Adrenal gland (tissue), 12 donors: ENCODE measurements around the gene ACACB. TPM values are rescaled to one million over a fixed set of nuclear protein-coding genes. Genes with fewer than 3 reads are reported as not detected.

Source experiments
- DNase-seq, 7 donors: peaks; one replicate each; pipeline ENCODE4 v3.0.0-alpha.2; 2019 to 2020
- H3K27ac ChIP-seq, 5 donors: fragments of 200-600 bp; sonication (generic) in 4 of 5; 1 replicate in 3 of 5; 2 replicates in 2 of 5; pipeline versions ENCODE4 v1.5.1 to v1.8.0; 2016 to 2020; ENCODE audit warnings: mild to moderate bottlenecking in 1 of 5
- H3K27me3 ChIP-seq: fragments of 200-600 bp; 2 replicates; pipeline ENCODE4 v1.8.0; 2021
- H3K36me3 ChIP-seq, 2 donors: fragments of 200-600 bp; replicated peaks in 1 of 2; 1 replicate in 1 of 2; 2 replicates in 1 of 2; pipeline versions ENCODE4 v1.5.1 to v1.8.0; 2018 to 2022
- H3K4me1 ChIP-seq, 2 donors: fragments of 200-600 bp; replicated peaks in 1 of 2; 1 replicate in 1 of 2; 2 replicates in 1 of 2; pipeline versions ENCODE4 v1.5.1 to v1.8.0; 2018 to 2021
- H3K4me3 ChIP-seq, 4 donors: fragments of 200-600 bp; sonication (generic) in 3 of 4; one replicate each; pipeline ENCODE4 v1.5.1; 2016 to 2018
- H3K9me3 ChIP-seq, 3 donors: fragments of 200-600 bp; sonication (generic) in 1 of 3; replicated peaks in 1 of 3; 1 replicate in 2 of 3; 2 replicates in 1 of 3; pipeline versions ENCODE4 v1.5.1 to v1.8.0; 2016 to 2021
- POLR2A ChIP-seq, 2 donors: fragments of 450-650 bp; IDR thresholded peaks; one replicate each; pipeline ENCODE4 v1.6.1; 2017; ENCODE audit warnings: antibody characterized with exemption in 2 of 2, mild to moderate bottlenecking in 2 of 2, moderate library complexity in 1 of 2
- WGBS, 4 donors: extraction: QIAGEN DNeasy Blood & Tissue Kit in 2 of 4; methylation state at CpG; one replicate each; pipeline versions ENCODE4 v1.1.5 to v1.1.7; 2013 to 2017; 5-methylcytosine and 5-hydroxymethylcytosine counted together
- intact Hi-C, 2 donors: fragments of 100-400 bp; cut with DNase I; formaldehyde crosslinking; loops; one replicate each; pipeline versions ENCODE4 v1.14.1 to v1.15.0; 2022 to 2023
- polyA plus RNA-seq, 3 donors: library from polyadenylated mRNA; stranded (reverse); fragments of 200-250 nt in 2 of 3; fragments of 350-450 nt in 1 of 3; fragmentation: Illumina TruSeq in 1 of 3; extraction: RNeasy Lipid Tissue Mini Kit (QIAGEN cat#74804) in 1 of 3; gene quantifications; one replicate each; pipeline ENCODE4 v1.2.3, GENCODE V29; 2013 to 2014
- total RNA-seq, 9 donors: library from RNA; depleted of rRNA in 4 of 9; stranded (reverse); fragments of >200 nt in 4 of 9; fragments of 120-200 nt in 1 of 9; fragmentation: NEBNext Ultra II Directional in 1 of 9; extraction: Animal tissue kit (Norgen Biotek cat#: 25700) in 1 of 9; gene quantifications; one replicate each; pipeline versions ENCODE4 v1.1.0 to v1.2.4, GENCODE V29; 2013 to 2023
- TF ChIP-seq, protein P1 (sequence below), 6 experiments: fragments of 450-650 bp in 4 of 6; fragments of 200-600 bp in 2 of 6; sonication (generic) in 1 of 6; IDR thresholded peaks; 1 replicate in 5 of 6; 2 replicates in 1 of 6; pipeline versions ENCODE4 v1.5.1 to v1.8.0; 2016 to 2021; ENCODE audit warnings: antibody characterized with exemption in 6 of 6, mild to moderate bottlenecking in 2 of 6, moderate library complexity in 1 of 6
- donor health status: healthy with polysubstance abuse.
- donor health status: Bipolar disorder and iron deficiency.
- donor health status: DM: yes; HTN: yes; CAD: no.
- donor health status: DM: no; HTN: no; CAD: no.
- donor health status: DM: no; HTN: no; CAD: no.
- donor health status: DM: yes; HTN: yes; CAD: no.

ACACB gene
- total and polyA plus RNA-seq, 12 donors, result 35.5 to 143 (median 65.7) TPM

DNA sequence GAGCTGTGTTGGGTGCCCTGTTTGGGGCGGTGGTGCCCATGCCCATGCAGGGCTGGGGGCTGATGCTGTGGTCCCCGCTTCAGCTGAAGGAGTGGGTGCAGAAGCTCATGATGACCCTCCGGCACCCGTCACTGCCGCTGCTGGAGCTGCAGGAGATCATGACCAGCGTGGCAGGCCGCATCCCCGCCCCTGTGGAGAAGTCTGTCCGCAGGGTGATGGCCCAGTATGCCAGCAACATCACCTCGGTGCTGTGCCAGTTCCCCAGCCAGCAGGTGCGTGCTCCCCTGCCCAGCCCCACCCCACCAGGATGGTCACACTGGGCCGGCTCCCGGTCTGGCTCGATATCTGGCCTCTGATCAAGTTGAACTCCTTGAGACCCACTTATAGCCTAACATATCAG lies 92.7 kb downstream of the ACACB start:
- no peak overlapping the region for H3K27ac ChIP-seq
- peaks cover 0 to 78% of the 10 kb centered on the region in 2 donors for H3K36me3 ChIP-seq
- peak in 1 of 7 donors; percentile 14 for DNase-seq
- intact Hi-C loops, result no loop called here
- no peaks in the 10 kb centered on the region for H3K4me1 ChIP-seq
- no peaks in the 10 kb centered on the region for H3K27me3 ChIP-seq
- no peak overlapping the region for H3K4me3 ChIP-seq
- H3K9me3 ChIP-seq, result no peaks in the 10 kb centered on the region
- no peak for TF ChIP-seq POLR2A (IDR thresholded peaks at IDR 0.05)
- TF ChIP-seq, protein P1, sequence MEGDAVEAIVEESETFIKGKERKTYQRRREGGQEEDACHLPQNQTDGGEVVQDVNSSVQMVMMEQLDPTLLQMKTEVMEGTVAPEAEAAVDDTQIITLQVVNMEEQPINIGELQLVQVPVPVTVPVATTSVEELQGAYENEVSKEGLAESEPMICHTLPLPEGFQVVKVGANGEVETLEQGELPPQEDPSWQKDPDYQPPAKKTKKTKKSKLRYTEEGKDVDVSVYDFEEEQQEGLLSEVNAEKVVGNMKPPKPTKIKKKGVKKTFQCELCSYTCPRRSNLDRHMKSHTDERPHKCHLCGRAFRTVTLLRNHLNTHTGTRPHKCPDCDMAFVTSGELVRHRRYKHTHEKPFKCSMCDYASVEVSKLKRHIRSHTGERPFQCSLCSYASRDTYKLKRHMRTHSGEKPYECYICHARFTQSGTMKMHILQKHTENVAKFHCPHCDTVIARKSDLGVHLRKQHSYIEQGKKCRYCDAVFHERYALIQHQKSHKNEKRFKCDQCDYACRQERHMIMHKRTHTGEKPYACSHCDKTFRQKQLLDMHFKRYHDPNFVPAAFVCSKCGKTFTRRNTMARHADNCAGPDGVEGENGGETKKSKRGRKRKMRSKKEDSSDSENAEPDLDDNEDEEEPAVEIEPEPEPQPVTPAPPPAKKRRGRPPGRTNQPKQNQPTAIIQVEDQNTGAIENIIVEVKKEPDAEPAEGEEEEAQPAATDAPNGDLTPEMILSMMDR (IDR thresholded peaks at IDR 0.05), result no peak
- WGBS, 4 donors, result 82 to 95% (median 93%) methylated on average over 3 to 14 of the region's 14 CpGs; no CpG with 5 or more reads in 1 of the 4 donors

DNA sequence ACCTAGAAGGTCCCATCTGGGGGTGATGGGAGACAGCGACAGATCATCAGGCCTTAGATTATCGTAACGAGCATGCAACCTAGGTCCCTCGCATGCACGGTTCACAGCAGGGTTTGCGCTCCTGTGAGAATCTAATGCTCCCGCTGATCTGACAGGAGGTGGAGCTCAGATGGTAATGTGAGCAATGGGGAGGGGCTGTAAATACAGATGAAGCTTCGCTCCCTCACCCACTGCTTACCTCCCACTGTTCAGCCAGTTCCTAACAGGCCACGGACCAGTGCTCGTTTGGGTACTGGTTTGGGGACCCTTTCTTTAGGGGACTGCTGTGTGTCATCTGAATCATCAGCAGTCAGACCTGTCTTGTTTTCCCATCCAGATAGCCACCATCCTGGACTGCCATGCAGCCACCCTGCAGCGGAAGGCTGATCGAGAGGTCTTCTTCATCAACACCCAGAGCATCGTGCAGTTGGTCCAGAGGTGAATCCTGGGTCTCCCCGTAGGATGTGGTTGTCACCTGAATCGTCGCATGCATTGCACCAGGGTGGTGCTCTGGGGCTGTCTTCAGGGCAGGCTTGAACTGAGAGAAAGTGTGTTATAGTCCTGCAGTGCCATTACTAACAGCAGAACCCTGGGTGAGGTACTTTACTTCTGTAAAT lies 96.2 kb downstream of the ACACB start:
- H3K9me3 ChIP-seq, result no peaks in the 10 kb centered on the region
- no peaks in the 10 kb centered on the region for H3K4me1 ChIP-seq
- H3K27me3 ChIP-seq, result no peaks in the 10 kb centered on the region
- H3K27ac ChIP-seq, result no peak overlapping the region
- peak in 1 of 7 donors; percentile 8 for DNase-seq
- H3K4me3 ChIP-seq, result no peak overlapping the region
- WGBS, 4 donors, result 92 to 96% (median 94%) methylated on average over 11 to 16 of the region's 16 CpGs
- intact Hi-C loops, result no loop called here
- no peak for TF ChIP-seq POLR2A (IDR thresholded peaks at IDR 0.05)
- TF ChIP-seq, protein P1 (IDR thresholded peaks at IDR 0.05), result no peak
- H3K36me3 ChIP-seq, result peaks cover 0 to 70% of the 10 kb centered on the region in 2 donors

DNA sequence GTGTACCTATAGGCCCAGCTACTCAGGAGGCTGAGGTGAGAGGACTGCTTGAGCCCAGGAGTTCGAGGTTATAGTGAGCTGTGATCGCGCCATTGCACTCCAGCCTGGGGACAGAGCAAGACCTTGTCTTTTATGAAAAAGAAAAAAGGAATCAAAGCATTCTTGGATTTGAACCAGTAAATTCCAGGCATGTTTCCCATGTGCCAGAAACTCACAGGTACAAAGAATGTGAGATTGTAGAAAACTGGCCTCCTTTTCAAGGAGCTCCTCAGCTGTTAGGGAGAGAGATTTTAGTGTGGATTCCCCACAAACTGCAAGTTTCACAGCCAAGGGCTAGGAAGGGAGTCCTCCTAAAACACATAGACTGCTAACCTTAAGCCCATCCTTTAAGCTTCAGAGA lies 97.7 kb downstream of the ACACB start:
- 60 to 70% (median 64%) methylated on average over 3 of the region's 3 CpGs for WGBS, 4 donors
- Histone ChIP-seq H3K27me3 (no peaks in the 10 kb centered on the region), H3K4me3 (no peak overlapping the region), H3K9me3 (no peaks in the 10 kb centered on the region), H3K27ac (no peak overlapping the region), H3K4me1 (no peaks in the 10 kb centered on the region), H3K36me3 (peaks cover 0 to 63% of the 10 kb centered on the region in 2 donors)
- no peak for TF ChIP-seq POLR2A (IDR thresholded peaks at IDR 0.05)
- TF ChIP-seq, protein P1 (IDR thresholded peaks at IDR 0.05), result no peak
- peak in 1 of 7 donors; percentile 9 for DNase-seq
- intact Hi-C loops, result no loop called here

DNA sequence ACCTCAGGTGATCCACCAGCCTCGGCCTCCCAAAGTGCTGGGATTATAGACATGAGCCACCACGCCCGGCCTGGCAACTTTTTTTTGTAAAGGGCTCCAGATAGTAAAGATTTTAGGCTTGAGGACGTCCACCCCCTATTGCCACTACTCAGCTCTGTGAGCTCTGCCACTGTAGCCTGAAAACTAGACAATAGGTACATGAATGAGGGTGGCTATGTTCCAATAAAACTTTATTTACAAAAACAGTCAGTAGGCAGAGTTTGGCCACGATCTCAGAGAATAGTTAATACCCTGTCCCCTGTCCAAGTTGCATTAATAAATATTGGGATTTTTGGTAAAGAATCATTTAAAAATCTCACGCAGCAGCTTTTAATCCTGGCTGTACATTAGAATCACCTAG lies 102.6 kb downstream of the ACACB start:
- DNase-seq, result no peak
- Histone ChIP-seq H3K9me3 (no peaks in the 10 kb centered on the region), H3K36me3 (peaks cover 0 to 73% of the 10 kb centered on the region in 2 donors), H3K27ac (no peak overlapping the region), H3K27me3 (no peaks in the 10 kb centered on the region), H3K4me3 (no peak overlapping the region), H3K4me1 (no peaks in the 10 kb centered on the region)
- intact Hi-C loops, result no loop called here
- 93 to 97% (median 95%) methylated on average over 6 of the region's 6 CpGs for WGBS, 4 donors
- no peak for TF ChIP-seq POLR2A (IDR thresholded peaks at IDR 0.05)
- TF ChIP-seq, protein P1 (IDR thresholded peaks at IDR 0.05), result no peak
